Kidney (tissue), 14 donors: Measurements from ENCODE around the gene GDI2. TPM values are rescaled to one million over a fixed set of nuclear protein-coding genes. Genes with fewer than 3 reads are reported as not detected.
"Not testable (repeated sequence)": the region's sequence is repeated elsewhere in the genome, so short reads cannot be mapped to it uniquely, and the experiment has no call there.

Experiments used
- DNase-seq, 5 donors: peaks; one replicate each; pipeline ENCODE4 v3.0.0-alpha.2; 2013 to 2020
- FAIRE-seq: peaks from 2 replicates; lab custom pipeline; 2012; peaks lifted over from hg19 to GRCh38; lab: Jason Lieb, UNC
- H3K27ac ChIP-seq, 2 donors: one replicate each; pipeline ENCODE4 v1.7.0; 2013; ENCODE audit warnings: low read depth in 2 of 2, low read length in 2 of 2, inconsistent platforms in 1 of 2
- H3K27me3 ChIP-seq: one replicate; pipeline ENCODE4 v1.7.1; 2013; ENCODE audit warnings: low read length, inconsistent platforms; ENCODE audit not compliant: control insufficient read depth, insufficient read depth
- H3K36me3 ChIP-seq, 3 donors: one replicate each; pipeline versions ENCODE4 v1.7.0 to v1.7.1; 2013; ENCODE audit warnings: low read length in 3 of 3, control low read depth in 1 of 3, inconsistent platforms in 1 of 3; ENCODE audit not compliant: insufficient read depth in 3 of 3, control insufficient read depth in 2 of 3
- H3K4me1 ChIP-seq, 3 donors: one replicate each; pipeline versions ENCODE4 v1.7.0 to v1.7.1; 2013; ENCODE audit warnings: low read length in 3 of 3, inconsistent platforms in 1 of 3, low read depth in 1 of 3; ENCODE audit not compliant: control insufficient read depth in 2 of 3, insufficient read depth in 2 of 3
- H3K4me3 ChIP-seq, 3 donors: one replicate each; pipeline versions ENCODE4 v1.7.0 to v1.8.1; 2013; ENCODE audit warnings: low read length in 3 of 3, control low read depth in 1 of 3, inconsistent platforms in 1 of 3
- H3K9ac ChIP-seq, 3 donors: one replicate each; pipeline versions ENCODE4 v1.7.0 to v1.7.1; 2013; ENCODE audit warnings: low read length in 3 of 3, control low read depth in 1 of 3, inconsistent platforms in 1 of 3
- H3K9me3 ChIP-seq, 3 donors: one replicate each; pipeline versions ENCODE4 v1.7.0 to v1.7.1; 2013; ENCODE audit warnings: low read length in 3 of 3, control low read depth in 1 of 3, inconsistent platforms in 1 of 3; ENCODE audit not compliant: control insufficient read depth in 2 of 3, insufficient read depth in 1 of 3
- CTCF ChIP-seq: IDR thresholded peaks from 3 replicates; pipeline ENCODE4 v1.5.1; 2012; ENCODE audit warnings: mild to moderate bottlenecking, moderate library complexity, borderline replicate concordance; ENCODE audit not compliant: insufficient read depth; ENCODE audit errors: extremely low read depth
- intact Hi-C: fragments of 100-400 bp; cut with DNase I; formaldehyde crosslinking; loops from one replicate; pipeline ENCODE4 v1.11.1; 2022
- polyA plus RNA-seq: library from polyadenylated mRNA; stranded (reverse); fragments of 350-450 nt; fragmentation: Illumina TruSeq; extraction: RNeasy Lipid Tissue Mini Kit (QIAGEN cat#74804); gene quantifications from one replicate; pipeline ENCODE4 v1.2.3, GENCODE V29; 2014; ENCODE audit warnings: low read depth, low replicate concordance; ENCODE audit not compliant: insufficient read depth
- total RNA-seq: library from RNA; stranded (reverse); fragmentation: NEBNext Ultra II Directional; extraction: Animal tissue kit (Norgen Biotek cat#: 25700); gene quantifications from one replicate; pipeline ENCODE4 v1.2.1, GENCODE V29; 2021
- donor health status: control.
- donor health status: control.
- donor health status: control.
- donor health status: control.
- donor health status: control.
- donor health status: DM: yes; HTN: yes; CAD: no.
- donor health status: Normal renal cell carcinoma (clear cell type).

GDI2 gene
- total and polyA plus RNA-seq, 2 donors from 2014 or later = 143 to 168 TPM

- H3K36me3 ChIP-seq = no peaks in the 10 kb centered on the region
- no peak overlapping the region for H3K9ac ChIP-seq
- no peaks in the 10 kb centered on the region for H3K4me1 ChIP-seq
- intact Hi-C loops = no loop called here
- H3K9me3 ChIP-seq = no peaks in the 10 kb centered on the region
- no peak for TF ChIP-seq CTCF
- no peak for DNase-seq
- no peak for FAIRE-seq
- H3K4me3 ChIP-seq = no peak overlapping the region
- no peak overlapping the region for H3K27ac ChIP-seq
- no peaks in the 10 kb centered on the region for H3K27me3 ChIP-seq
These were observed 45.6 kb upstream of the GDI2 start for GRCh38 chr10:5858811-5859210.

- no peaks in the 10 kb centered on the region for H3K4me1 ChIP-seq
- H3K36me3 ChIP-seq = no peaks in the 10 kb centered on the region
- no peak overlapping the region for H3K27ac ChIP-seq
- H3K9me3 ChIP-seq = no peaks in the 10 kb centered on the region
- FAIRE-seq (no peak), DNase-seq (no peak)
- intact Hi-C loops = no loop called here
- no peak for TF ChIP-seq CTCF
- no peak overlapping the region for H3K9ac ChIP-seq
- H3K27me3 ChIP-seq = no peaks in the 10 kb centered on the region
- no peak overlapping the region for H3K4me3 ChIP-seq
These were observed 43.4 kb upstream of the GDI2 start for GRCh38 chr10:5856701-5857004.

- H3K27ac ChIP-seq = no peak overlapping the region
- H3K36me3 ChIP-seq = no peaks in the 10 kb centered on the region
- intact Hi-C loops = no loop called here
- FAIRE-seq = no peak
- DNase-seq = no peak
- no peak overlapping the region for H3K9ac ChIP-seq
- no peaks in the 10 kb centered on the region for H3K27me3 ChIP-seq
- H3K4me1 ChIP-seq = no peaks in the 10 kb centered on the region
- H3K4me3 ChIP-seq = no peak overlapping the region
- H3K9me3 ChIP-seq = no peaks in the 10 kb centered on the region
- TF ChIP-seq CTCF = no peak
These were observed 42.9 kb upstream of the GDI2 start for GRCh38 chr10:5855979-5856700.

GRCh38 chr10:5854131-5854475, 40.9 kb upstream of the GDI2 start:
- no peak for TF ChIP-seq CTCF
- H3K36me3 ChIP-seq = no peaks in the 10 kb centered on the region
- no peak overlapping the region for H3K4me3 ChIP-seq
- no peak overlapping the region for H3K9ac ChIP-seq
- H3K9me3 ChIP-seq = no peaks in the 10 kb centered on the region
- no peaks in the 10 kb centered on the region for H3K4me1 ChIP-seq
- peak in 1 of 5 donors; percentile 39 for DNase-seq
- no peak for FAIRE-seq
- intact Hi-C loops = no loop called here
- no peak overlapping the region for H3K27ac ChIP-seq
- no peaks in the 10 kb centered on the region for H3K27me3 ChIP-seq

GRCh38 chr10:5846667-5847066, 33.4 kb upstream of the GDI2 start:
- H3K9me3 ChIP-seq, H3K27ac ChIP-seq, intact Hi-C loops, H3K27me3 ChIP-seq, DNase-seq, H3K4me3 ChIP-seq, H3K4me1 ChIP-seq, H3K9ac ChIP-seq, FAIRE-seq, H3K36me3 ChIP-seq: not testable (repeated sequence)
